HG02798 (cell line): ENCODE measurements around the gene TBC1D22A.

Experiments
- ATAC-seq: cut with Tn5 transposase; IDR thresholded peaks from one replicate; pipeline ENCODE4 v1.9.1; 2021; ENCODE audit warnings: mild to moderate bottlenecking; ENCODE audit not compliant: unreplicated experiment, poor library complexity

Gene TBC1D22A

DNA sequence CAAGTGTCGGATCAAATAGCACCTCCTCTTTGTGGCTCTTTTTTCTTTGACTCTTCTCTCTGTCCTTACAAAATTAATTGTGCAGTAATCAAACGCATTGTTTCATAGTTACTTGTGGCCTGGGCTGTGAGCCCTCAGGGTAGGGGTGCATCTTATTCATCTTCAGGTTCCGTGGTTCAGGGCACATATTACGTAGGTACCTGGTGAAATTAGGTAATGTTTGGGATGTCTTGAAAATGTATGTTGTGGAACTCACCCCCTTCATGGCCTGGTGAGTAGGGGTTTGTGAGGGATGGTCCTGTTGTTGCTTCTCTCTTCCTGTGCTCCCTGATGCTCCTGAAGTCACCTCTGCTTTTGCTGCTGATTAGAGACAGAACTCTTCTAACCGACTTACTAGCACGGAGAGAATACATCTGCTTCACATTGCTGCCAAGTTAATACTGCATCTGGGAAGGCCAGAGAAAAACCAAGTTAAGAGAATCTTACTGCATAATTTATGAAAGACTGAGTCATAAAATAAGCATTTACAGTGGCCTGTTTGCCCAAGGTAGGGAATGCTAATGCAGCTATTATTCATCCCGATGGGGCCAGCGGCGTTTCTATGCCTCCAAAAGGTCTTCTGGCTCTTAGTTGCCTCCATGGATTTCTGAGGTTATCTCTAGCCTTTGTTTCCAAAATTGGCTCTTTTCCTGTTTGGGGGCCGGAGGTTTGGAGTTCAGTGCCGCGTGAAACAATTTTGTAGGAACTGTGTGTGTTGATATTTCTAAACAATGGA, 66.9 kb downstream of the TBC1D22A start:
- no peak for ATAC-seq

GRCh38 chr22:46829941-46830715, 67.7 kb downstream of the TBC1D22A start:
- no peak for ATAC-seq

GRCh38 chr22:46830841-46831240, 68.4 kb downstream of the TBC1D22A start:
- no peak for ATAC-seq

DNA sequence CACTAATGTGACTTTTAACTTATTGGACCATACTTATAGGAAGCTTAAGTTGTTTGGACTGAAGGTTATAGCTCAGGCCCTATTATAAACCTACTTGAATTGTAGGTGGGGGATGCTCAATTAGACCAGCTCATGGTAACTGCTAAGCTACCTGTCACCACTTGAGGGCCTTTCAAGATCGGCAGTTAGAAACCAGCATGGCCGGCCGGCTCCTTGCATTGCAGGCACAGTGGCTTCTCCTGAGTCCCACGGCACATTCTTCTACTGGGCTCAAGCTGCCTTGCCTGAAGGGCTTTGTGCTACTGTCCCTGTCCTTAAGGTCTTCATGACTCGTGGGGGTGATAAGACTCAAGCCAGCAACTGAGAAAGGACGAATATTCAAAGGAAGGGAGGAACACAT, 70.8 kb downstream of the TBC1D22A start:
- no peak for ATAC-seq

DNA sequence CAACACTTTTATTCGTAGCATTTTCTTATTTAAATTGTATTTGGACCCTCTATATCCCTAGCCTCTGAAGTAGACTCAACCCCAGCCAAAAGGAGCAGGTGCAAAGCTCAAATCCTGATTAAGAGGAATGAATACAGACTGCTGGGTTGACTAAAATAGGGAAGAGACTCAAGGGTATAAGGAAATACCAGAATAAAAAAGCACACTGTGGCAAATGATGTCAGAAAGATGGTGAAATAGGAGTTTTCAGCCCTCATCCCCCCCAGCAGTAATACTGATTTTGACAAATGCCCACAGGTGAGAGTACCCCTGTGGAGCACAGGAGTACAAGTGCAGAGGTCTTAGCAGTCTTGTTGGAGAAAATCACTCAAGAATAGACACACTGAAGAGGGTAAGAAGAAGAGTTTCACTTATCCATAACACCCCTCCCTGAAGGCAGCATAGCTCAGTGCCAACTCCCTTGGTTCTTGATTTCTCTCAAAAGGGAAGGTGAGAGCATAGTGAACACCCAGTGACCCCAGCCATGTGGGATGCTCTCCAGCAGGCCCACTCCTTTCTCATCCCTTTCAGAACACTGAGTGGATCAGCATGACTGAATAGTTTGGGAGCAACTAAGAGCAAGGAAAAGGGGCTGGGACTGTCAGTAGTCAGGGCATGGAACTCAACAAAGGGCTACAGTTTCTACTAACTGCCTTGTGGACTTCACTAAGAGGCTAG, 71.7 kb downstream of the TBC1D22A start:
- ATAC-seq: no peak

DNA sequence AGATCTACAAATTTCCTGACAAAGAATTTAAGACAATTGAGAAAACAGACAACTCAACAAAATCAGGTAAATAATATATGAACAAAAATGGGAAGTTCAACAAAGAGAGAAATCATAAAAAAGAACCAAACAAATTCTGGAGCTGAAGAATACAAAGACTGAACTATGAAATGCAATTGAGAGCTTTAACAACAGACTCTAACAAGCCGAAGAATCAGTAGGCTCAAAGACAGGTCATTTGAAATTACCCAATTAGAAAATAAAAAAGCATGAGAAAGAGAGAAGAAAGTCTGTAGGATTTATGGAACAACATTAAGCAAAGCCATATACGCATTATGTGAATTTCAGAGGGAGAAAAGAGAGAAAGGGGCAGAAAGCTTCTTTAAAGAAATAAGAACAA, 72.8 kb downstream of the TBC1D22A start:
- ATAC-seq: no peak

- ATAC-seq: no peak
These were observed 73.2 kb downstream of the TBC1D22A start for GRCh38 chr22:46835693-46836092.

- no peak for ATAC-seq
These were observed 79.1 kb downstream of the TBC1D22A start for GRCh38 chr22:46841522-46841921.

- no peak for ATAC-seq
These were observed 80.2 kb downstream of the TBC1D22A start for GRCh38 chr22:46842606-46843005.

DNA sequence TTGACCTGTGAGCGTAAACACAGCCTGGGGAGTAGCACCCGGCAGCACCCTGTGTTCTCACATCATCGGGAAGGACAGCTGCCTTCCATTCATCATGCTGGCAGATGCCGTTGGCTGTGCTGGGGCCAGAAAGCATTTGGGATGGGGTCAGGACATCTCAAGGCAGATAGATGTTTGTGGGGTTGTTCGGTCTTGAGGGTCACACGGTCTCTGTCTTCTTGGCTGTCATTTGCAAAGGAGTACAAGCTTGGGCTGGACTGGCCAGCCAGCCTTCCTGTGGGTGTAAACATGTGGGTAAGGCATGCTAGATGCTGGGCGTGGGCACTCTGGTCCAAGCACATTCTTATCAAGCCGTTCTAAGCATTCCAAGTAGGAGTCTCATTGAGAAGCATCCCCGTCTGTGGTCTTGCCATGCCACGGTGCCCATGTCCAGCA, 81.4 kb downstream of the TBC1D22A start:
- ATAC-seq: no peak

DNA sequence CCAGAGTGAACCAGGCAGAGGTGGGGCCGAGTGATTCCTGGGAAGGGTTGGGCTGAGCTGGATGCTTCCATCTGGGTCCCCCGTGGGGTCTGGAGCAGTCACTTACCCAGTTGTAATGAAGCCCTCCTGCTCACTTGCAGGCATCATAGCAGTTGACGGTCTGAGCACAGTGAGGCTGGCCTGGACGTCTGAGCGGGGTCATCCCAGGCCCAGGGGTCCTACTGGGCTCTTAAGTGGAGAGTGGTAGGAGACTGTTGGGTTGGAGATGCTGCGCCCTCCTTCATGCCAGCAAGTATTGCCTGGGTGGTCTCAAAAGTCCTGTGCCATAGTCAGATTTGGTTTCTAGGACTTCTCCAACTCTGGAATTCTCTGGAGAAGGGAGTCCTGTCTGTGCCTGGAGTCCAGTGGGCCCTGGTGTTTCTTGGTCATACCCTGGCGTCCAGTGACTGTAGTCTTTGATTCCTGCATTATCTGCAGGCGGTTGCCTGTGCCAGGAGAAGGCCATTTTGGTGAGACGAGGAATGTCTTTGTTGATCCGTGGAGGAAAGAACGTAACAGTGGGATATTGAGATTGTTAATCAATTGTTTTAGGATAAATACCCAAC, 82.3 kb downstream of the TBC1D22A start:
- no peak for ATAC-seq

DNA sequence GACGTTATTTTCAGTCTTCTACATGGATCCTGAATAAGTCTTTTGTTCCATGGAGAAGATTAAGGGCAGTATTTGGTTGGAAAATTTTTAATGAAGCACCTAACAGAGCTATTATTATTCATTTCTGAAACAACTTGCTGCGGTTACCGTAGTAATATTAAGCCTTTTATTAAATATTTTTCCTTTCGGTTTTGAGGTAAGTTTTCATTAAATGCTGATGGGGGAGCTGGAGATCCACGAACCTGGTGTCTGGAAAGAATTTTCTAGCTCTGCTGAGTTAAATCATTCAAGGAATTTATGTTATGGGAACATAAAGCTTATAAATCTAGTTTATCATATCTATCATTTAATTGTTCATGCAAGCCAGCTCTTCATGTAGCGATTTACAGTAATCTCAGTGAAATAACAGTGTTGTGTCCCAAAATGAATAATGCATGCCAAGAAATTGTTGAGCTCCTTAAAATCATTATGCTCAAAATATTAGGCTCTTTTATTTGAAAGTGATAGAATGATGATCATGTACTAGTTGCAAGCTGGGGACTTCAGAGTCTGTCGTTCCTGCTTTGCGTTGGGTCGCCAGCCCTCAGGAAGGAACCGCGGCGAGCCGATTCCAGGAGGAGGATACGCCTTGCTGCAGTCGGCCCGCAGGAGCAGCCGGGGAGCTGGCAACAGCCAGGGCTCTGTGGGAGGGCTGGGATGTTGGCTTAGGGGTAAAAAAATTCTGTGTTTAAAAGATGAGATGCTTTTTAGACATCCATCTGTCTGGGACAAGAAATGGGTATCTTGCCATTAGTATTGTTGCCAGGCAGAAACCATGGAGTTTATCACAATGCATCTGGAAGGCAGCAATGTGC, 83.1 kb downstream of the TBC1D22A start:
- no peak for ATAC-seq

DNA sequence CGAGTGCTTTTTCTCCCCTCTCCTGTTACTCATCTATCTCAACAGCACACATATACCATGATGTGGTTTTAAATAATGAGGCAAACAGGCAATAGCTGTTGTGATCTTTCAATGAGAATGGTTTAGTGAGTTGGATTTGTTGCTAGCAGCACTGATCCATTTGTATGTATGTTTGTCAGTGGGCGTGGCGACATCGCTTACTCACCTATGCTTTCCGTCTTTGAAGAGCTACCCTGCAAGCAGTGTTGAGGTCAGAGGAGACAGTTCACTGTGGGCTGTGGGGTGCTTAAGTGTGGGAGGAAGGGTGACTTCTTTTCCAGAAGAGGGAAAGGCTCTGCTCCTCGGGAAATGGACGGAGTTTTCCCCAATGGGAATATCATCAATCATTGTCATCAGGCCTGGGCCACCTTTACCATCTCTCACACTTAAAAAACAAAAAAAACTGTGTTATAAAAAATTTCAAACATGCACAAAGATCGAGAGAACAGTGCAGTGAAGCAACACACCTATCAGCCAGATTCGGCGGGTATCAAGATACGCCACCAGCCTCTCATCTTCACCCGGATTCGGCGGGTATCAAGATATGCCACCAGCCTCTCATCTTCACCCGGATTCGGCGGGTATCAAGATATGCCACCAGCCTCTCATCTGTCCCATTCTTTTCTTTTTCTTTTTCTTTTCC, 83.8 kb downstream of the TBC1D22A start:
- ATAC-seq: no peak

GRCh38 chr22:46846832-46847355, 84.4 kb downstream of the TBC1D22A start:
- no peak for ATAC-seq

GRCh38 chr22:46848197-46848596, 85.7 kb downstream of the TBC1D22A start:
- ATAC-seq: no peak

GRCh38 chr22:46849101-46849500, 86.7 kb downstream of the TBC1D22A start:
- no peak for ATAC-seq

DNA sequence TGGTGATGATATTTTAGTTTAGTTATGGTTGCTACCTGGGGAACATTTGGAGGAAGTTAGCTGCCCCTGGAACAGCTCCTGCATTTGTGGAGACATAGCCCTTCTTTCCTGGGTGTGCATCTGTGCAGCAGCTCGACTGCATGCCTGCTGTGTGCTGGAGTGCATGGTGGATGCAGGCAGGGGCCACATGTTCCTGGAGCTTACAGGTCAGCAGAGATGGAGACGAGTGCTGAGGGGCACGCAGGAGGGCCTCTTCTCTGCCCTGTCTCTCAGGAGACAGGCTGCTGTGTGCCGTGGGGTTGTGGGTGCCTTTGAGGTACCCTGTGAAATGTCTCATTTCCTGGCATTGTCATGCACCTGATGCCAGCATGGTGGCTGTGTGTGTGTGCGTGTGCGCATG, 87.5 kb downstream of the TBC1D22A start:
- no peak for ATAC-seq

DNA sequence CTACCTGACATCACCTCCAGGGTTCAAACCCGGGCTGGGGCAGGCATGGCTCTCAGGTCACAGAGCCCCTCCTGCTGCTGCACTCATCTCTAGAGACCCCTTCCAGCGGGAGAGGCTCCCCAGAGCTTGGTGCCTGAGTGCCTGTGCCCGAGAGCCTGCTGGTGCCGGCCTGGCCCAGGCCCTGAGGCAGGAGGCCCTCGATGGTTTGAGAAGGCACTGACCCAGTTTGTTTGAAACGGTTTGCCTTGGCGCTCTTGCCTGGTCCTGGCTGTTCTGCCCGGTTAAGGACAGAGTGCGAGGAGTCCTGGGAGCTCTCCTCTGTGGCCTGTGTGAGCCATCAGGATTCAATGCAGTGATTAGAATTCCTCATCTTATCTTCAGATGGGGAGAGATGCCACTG, 88.9 kb downstream of the TBC1D22A start:
- no peak for ATAC-seq

- ATAC-seq: no peak
These were observed 89.5 kb downstream of the TBC1D22A start for GRCh38 chr22:46851941-46852340.
